Stomach (tissue), 4 donors: ENCODE results near the gene ZNF415.

Experiments
- CTCF ChIP-seq, 7 experiments: fragments of 450-650 bp in 4 of 7; fragments of 200-600 bp in 3 of 7; sonication (generic) in 3 of 7; IDR thresholded peaks; one replicate each; pipeline ENCODE4 v1.5.1; 2016 to 2019; ENCODE audit warnings: antibody characterized with exemption in 7 of 7, control low read depth in 2 of 7, mild to moderate bottlenecking in 1 of 7
- POLR2A ChIP-seq, 4 donors: fragments of 450-650 bp; IDR thresholded peaks; one replicate each; pipeline ENCODE4 v1.6.1; 2016; ENCODE audit warnings: antibody characterized with exemption in 4 of 4, control low read depth in 2 of 4, mild to moderate bottlenecking in 1 of 4, moderate library complexity in 1 of 4

- no peak for TF ChIP-seq CTCF (IDR thresholded peaks at IDR 0.05)
- no peak for TF ChIP-seq POLR2A (IDR thresholded peaks at IDR 0.05)
These were observed 23.2 kb downstream of the ZNF415 start for GRCh38 chr19:53109527-53109926.
